Stimulated activated CD8-positive, alpha-beta memory T cell treated with anti-CD3 and anti-CD28 coated beads, Interleukin-15, amount 100 ng/mL, for 1 hour (primary cell): ENCODE results near the gene PEX6.

Experiments used
- DNase-seq: peaks from one replicate; pipeline ENCODE4 v3.0.0-alpha.2; 2020; ENCODE audit warnings: low read depth

PEX6 gene

GRCh38 chr6:42933205-42933604 lies 45.8 kb downstream of the PEX6 start:
- no peak for DNase-seq

- no peak for DNase-seq
Measured at GRCh38 chr6:42932412-42932811, 46.6 kb downstream of the PEX6 start.

- DNase-seq = peak; percentile 22
Measured at GRCh38 chr6:42929821-42930360, 49.1 kb downstream of the PEX6 start.

GRCh38 chr6:42928986-42929820 lies 49.8 kb downstream of the PEX6 start, which contains the start of gene CNPY3:
Gene CNPY3 (plus strand): TSS chr6:42929480. CDS start chr6:42929571, 91 bp downstream.
- DNase-seq = peak; percentile 86

GRCh38 chr6:42925248-42925857 lies 53.6 kb downstream of the PEX6 start:
- no peak for DNase-seq

- no peak for DNase-seq
Measured at GRCh38 chr6:42923666-42924065, 55.3 kb downstream of the PEX6 start.

GRCh38 chr6:42921801-42922200 lies 57.2 kb downstream of the PEX6 start:
- DNase-seq = no peak

GRCh38 chr6:42916288-42916687 lies 62.7 kb downstream of the PEX6 start:
- no peak for DNase-seq

GRCh38 chr6:42915732-42916131 lies 63.2 kb downstream of the PEX6 start, which contains the start of gene PTCRA:
Gene PTCRA (plus strand): TSS chr6:42916053. CDS start chr6:42916070, 17 bp downstream.
- DNase-seq = no peak

GRCh38 chr6:42914546-42914945 lies 64.4 kb downstream of the PEX6 start:
- no peak for DNase-seq
